HepG2 (cell line): ENCODE data around the gene GADD45B. TPM values are rescaled to one million over a fixed set of nuclear protein-coding genes. Genes with fewer than 3 reads are reported as not detected.

Experiments used
- ATAC-seq: fragments of 200-7000 bp; cut with Tn5 transposase; 3 replicates; pipeline ENCODE4 v1.9.1; 2020; ENCODE audit warnings: mild to moderate bottlenecking, moderate library complexity
- BruUV-seq: library from RNA; stranded (reverse); fragments of 400-500 nt; replicated peaks from 2 replicates; lab custom pipeline; 2021; lab: Mats Ljungman, UMichigan
- CTCF ChIA-PET: fragments of 300-600 bp; formaldehyde crosslinking; extraction: SDS; loops from one replicate; lab custom pipeline; 2021; ENCODE audit warnings: low total read pairs, inconsistent platforms, low intra/inter-chr PET ratio; lab: Yijun Ruan, JAX
- POLR2A ChIA-PET: fragments of 350-600 bp; sonication (Branson Sonifier 250); formaldehyde crosslinking; loops from one replicate; lab custom pipeline; 2020; ENCODE audit warnings: antibody characterized with exemption, inconsistent platforms; lab: Yijun Ruan, JAX
- DNase-seq: peaks from one replicate; pipeline ENCODE4 v3.0.0-alpha.2; 2015; ENCODE audit warnings: low spot score
- FAIRE-seq: peaks from 3 replicates; lab custom pipeline; 2011; peaks lifted over from hg19 to GRCh38; lab: Jason Lieb, UNC
- H2AFZ ChIP-seq: one replicate; pipeline ENCODE4 v1.6.1; 2011; ENCODE audit warnings: low read length, inconsistent platforms
- H3K27ac ChIP-seq: fragments of 300-600 bp; 3 replicates; pipeline ENCODE4 v1.8.0; 2011; ENCODE audit warnings: mixed run types, mild to moderate bottlenecking, mixed read lengths, low read length, inconsistent platforms; ENCODE audit not compliant: insufficient read depth; ENCODE audit errors: extremely low read length
- H3K27me3 ChIP-seq, 2 experiments: fragments of 200-600 bp in 1 of 2; 2 replicates in 1 of 2; 3 replicates in 1 of 2; pipeline versions ENCODE4 v1.6.0 to v1.8.0; 2011; ENCODE audit warnings: low read length in 2 of 2, mild to moderate bottlenecking in 2 of 2, moderate library complexity in 2 of 2, inconsistent platforms in 1 of 2; ENCODE audit not compliant: insufficient read depth in 2 of 2, control insufficient read depth in 1 of 2
- H3K36me3 ChIP-seq, 2 experiments: fragments of 200-600 bp in 1 of 2; replicated peaks in 1 of 2; 2 replicates in 1 of 2; 3 replicates in 1 of 2; pipeline versions ENCODE4 v1.5.1 to v1.8.0; 2011; ENCODE audit warnings: low read length in 2 of 2, inconsistent platforms in 1 of 2; ENCODE audit not compliant: insufficient read depth in 2 of 2, control insufficient read depth in 1 of 2
- H3K4me1 ChIP-seq: 2 replicates; pipeline ENCODE4 v1.5.1; 2012; ENCODE audit warnings: low read length, inconsistent platforms; ENCODE audit not compliant: insufficient read depth
- H3K4me2 ChIP-seq: 2 replicates; pipeline ENCODE4 v1.6.0; 2011; ENCODE audit warnings: low read depth, low read length, inconsistent platforms
- H3K4me3 ChIP-seq, 3 experiments: fragments of 200-600 bp in 1 of 3; sonication (generic), shearing (Covaris generic) in 1 of 3; replicated peaks in 1 of 3; 2 replicates each; pipeline ENCODE4 v1.5.1; 2011 to 2016; ENCODE audit warnings: low read length in 3 of 3, inconsistent platforms in 2 of 3, low read depth in 2 of 3, mild to moderate bottlenecking in 2 of 3, control low read depth in 1 of 3, mixed read lengths in 1 of 3; ENCODE audit not compliant: insufficient read depth in 1 of 3
- H3K79me2 ChIP-seq: one replicate; pipeline ENCODE4 v1.6.1; 2011; ENCODE audit warnings: low read length, inconsistent platforms; ENCODE audit not compliant: insufficient read depth
- H3K9ac ChIP-seq: 2 replicates; pipeline ENCODE4 v1.6.0; 2011; ENCODE audit warnings: mild to moderate bottlenecking, low read depth, low read length, inconsistent platforms; ENCODE audit not compliant: insufficient read depth
- H3K9me3 ChIP-seq: 2 replicates; pipeline ENCODE4 v1.5.1; 2012; ENCODE audit warnings: mild to moderate bottlenecking, low read length
- H4K20me1 ChIP-seq: 2 replicates; pipeline ENCODE4 v1.6.0; 2011; ENCODE audit warnings: inconsistent platforms, mild to moderate bottlenecking, low read length, moderate library complexity; ENCODE audit not compliant: insufficient read depth
- HDAC2 ChIP-seq: sonication (generic); formaldehyde crosslinking; IDR thresholded peaks from 2 replicates; pipeline ENCODE4 v1.4.0; 2020; ENCODE audit warnings: missing genetic modification reagents
- NR2F1 ChIP-seq, 2 experiments: fragments of 450-650 bp in 1 of 2; formaldehyde crosslinking in 1 of 2; IDR thresholded peaks; 2 replicates each; pipeline versions ENCODE4 v1.5.0 to v1.6.1; 2016 to 2020; ENCODE audit warnings: mild to moderate bottlenecking in 1 of 2, missing compliant biosample characterization in 1 of 2, missing genetic modification reagents in 1 of 2, moderate library complexity in 1 of 2
- PAF1 ChIP-seq: IDR thresholded peaks from 2 replicates; pipeline ENCODE4 v1.6.1; 2016; ENCODE audit warnings: missing genetic modification reagents, missing compliant biosample characterization
- POLR2A ChIP-seq, 2 experiments: IDR thresholded peaks; 2 replicates each; pipeline ENCODE4 v1.6.1; 2011; ENCODE audit warnings: low read depth in 2 of 2, low read length in 2 of 2, mild to moderate bottlenecking in 1 of 2, moderate library complexity in 1 of 2; ENCODE audit not compliant: insufficient read depth in 1 of 2
- SAFB2 ChIP-seq: sonication (generic); formaldehyde crosslinking; IDR thresholded peaks from 2 replicates; pipeline ENCODE4 v1.5.1; 2020; ENCODE audit warnings: missing genetic modification reagents, low read depth, mild to moderate bottlenecking, borderline replicate concordance
- ZNF30 ChIP-seq: sonication (generic); formaldehyde crosslinking; IDR thresholded peaks from 2 replicates; pipeline ENCODE4 v1.5.0; 2020; ENCODE audit warnings: mild to moderate bottlenecking, missing genetic modification reagents
- WGBS: methylation state at CpG from one replicate; pipeline ENCODE4 v1.1.6; 2017; ENCODE audit warnings: low lambda C conversion rate; 5-methylcytosine and 5-hydroxymethylcytosine counted together
- in situ Hi-C: cut with HindIII; loops from 2 replicates; pipeline ENCODE4 v1.10.0; 2017; ENCODE audit warnings: low pct_unique_long_range_greater_than_20kb; ENCODE audit not compliant: extremely low pct_ligation_motif_present
- intact Hi-C: fragments of 100-400 bp; cut with micrococcal nuclease; formaldehyde crosslinking; loops from one replicate; pipeline ENCODE4 v1.10.0; 2022; ENCODE audit not compliant: unreplicated experiment
- polyA plus RNA-seq, 8 experiments: library from polyadenylated mRNA; depleted of rRNA in 3 of 8; stranded (reverse) in 7 of 8; unstranded in 1 of 8; fragments of >200 nt; fragmentation: Illumina TruSeq in 4 of 8; extraction: Trizol in 4 of 8; gene quantifications; 2 replicates each; pipeline versions ENCODE4 v1.2.1 to v1.2.3, GENCODE V29; 2011 to 2016; ENCODE audit warnings: low read depth in 4 of 8, missing spikeins in 1 of 8, mixed read lengths in 1 of 8; ENCODE audit not compliant: insufficient read depth in 1 of 8
- total RNA-seq, 5 experiments: library from RNA; depleted of rRNA; stranded (reverse); fragments of >200 nt; fragmentation: Illumina TruSeq; extraction: Trizol; gene quantifications; 2 replicates each; pipeline ENCODE4 v1.2.3, GENCODE V29; 2016; ENCODE audit warnings: low read depth in 1 of 5
- TF ChIP-seq, protein P1 (sequence below): IDR thresholded peaks from 2 replicates; pipeline ENCODE4 v1.6.1; 2012; ENCODE audit warnings: low read length, improper control_type of control experiment
- TF ChIP-seq, protein P2 (sequence below): sonication (generic); formaldehyde crosslinking; conservative IDR thresholded peaks from 2 replicates; pipeline ENCODE4 v1.4.0; 2020; ENCODE audit warnings: missing genetic modification reagents
- TF ChIP-seq, protein P3 (sequence below): sonication (generic); formaldehyde crosslinking; IDR thresholded peaks from 2 replicates; pipeline ENCODE4 v1.9.0; 2021; ENCODE audit warnings: missing genetic modification reagents, mild to moderate bottlenecking, borderline replicate concordance
- TF ChIP-seq, protein P4 (sequence below): IDR thresholded peaks from 2 replicates; pipeline ENCODE4 v1.6.1; 2016; ENCODE audit warnings: missing compliant biosample characterization, missing genetic modification reagents, borderline replicate concordance
- TF ChIP-seq, protein P5 (sequence below): IDR thresholded peaks from 2 replicates; pipeline ENCODE4 v1.6.1; 2016; ENCODE audit warnings: mild to moderate bottlenecking
- TF ChIP-seq, protein P6 (sequence below): sonication (generic); formaldehyde crosslinking; IDR thresholded peaks from 2 replicates; pipeline ENCODE4 v1.8.0; 2022; ENCODE audit warnings: missing genetic modification reagents, mild to moderate bottlenecking, borderline replicate concordance

The GADD45B gene
- total and polyA plus RNA-seq, 2 of the 13 experiments (the other 11 are each of a cell fraction or from before 2014, with no cell fraction given) = 4.6 to 34.1 TPM

DNA sequence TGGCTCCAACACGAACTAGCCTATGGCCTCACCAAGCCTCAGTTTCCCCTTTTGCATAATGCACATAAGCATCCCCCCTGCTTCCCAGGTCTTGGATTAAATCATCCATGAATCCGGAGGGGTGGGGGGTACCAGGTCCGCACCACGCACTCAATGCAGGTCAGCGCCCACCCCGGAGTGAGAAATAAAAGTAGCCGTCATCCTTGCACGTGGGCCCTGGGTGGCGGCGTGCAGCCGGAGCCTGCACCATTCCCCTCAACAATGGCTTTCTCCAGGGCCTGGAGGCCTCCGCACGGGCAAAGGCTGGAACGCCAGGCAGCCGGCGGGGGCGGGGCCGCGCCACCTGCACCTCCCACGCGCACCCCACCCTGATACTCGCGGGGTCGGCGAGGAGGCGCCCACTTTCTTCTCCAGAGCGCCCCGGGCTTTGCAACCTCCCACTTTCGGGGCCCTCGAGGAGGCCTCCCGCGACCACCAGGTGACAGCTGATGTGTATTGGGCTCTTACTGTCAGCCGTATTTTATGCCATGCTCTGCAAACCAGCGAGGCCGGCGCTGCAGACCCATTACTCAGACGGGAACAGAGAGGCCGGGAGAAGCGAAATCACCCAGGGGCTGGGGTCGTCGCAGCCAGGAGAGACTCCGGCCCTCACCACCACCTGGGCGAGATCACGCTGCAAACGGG, 767 bp upstream of the GADD45B start:
- FAIRE-seq (no peak), ATAC-seq (peak; percentile 49), DNase-seq (no peak)
- no peak overlapping the region for H2AFZ ChIP-seq
- H3K9ac ChIP-seq = peak overlapping the region; percentile 54
- peak overlapping the region; percentile 47 for H3K27ac ChIP-seq
- no peaks in the 10 kb centered on the region; a peak in 2 of 5 replicates for H3K27me3 ChIP-seq
- peaks cover 28% of the 10 kb centered on the region; the same call in 1 of the 2 replicates for H4K20me1 ChIP-seq
- no peaks in the 10 kb centered on the region for H3K9me3 ChIP-seq
- POLR2A ChIA-PET = interaction anchor here (0.6 to 5.9 kb wide), 56 partner anchors 9 to 1287 kb away, joined by 3 to 199 read pairs (median 10); partner anchors contain the start of genes LMNB2, MRPL54, TIMM13 and ZNF556
- intact Hi-C loops = loop anchor here (1.0 to 5.0 kb wide), 3 partner anchors 52 to 104 kb away; no protein-coding TSS in a partner anchor
- H3K4me2 ChIP-seq = peak overlapping the region; percentile 99
- peaks cover 33% of the 10 kb centered on the region for H3K4me1 ChIP-seq
- no TSS peak for BruUV-seq
- WGBS = 0% methylated on average over 9 of the region's 45 CpGs
- in situ Hi-C loops = loop anchor here (5.0 kb wide), 2 partner anchors 67 to 137 kb away; no protein-coding TSS in a partner anchor
- H3K4me3 ChIP-seq = peak overlapping the region; percentile 40 to 72 (median 64)
- CTCF ChIA-PET = interaction anchor here (1.4 to 3.1 kb wide), 2 partner anchors 104 to 137 kb away, joined by 23 to 39 read pairs; no protein-coding TSS in a partner anchor
- peaks cover 14% of the 10 kb centered on the region for H3K79me2 ChIP-seq
- H3K36me3 ChIP-seq = no peaks in the 10 kb centered on the region; a peak in 1 of 5 replicates
- no peak for TF ChIP-seq ZNF30 (CRISPR knock-in tag)
- TF ChIP-seq, protein P1, sequence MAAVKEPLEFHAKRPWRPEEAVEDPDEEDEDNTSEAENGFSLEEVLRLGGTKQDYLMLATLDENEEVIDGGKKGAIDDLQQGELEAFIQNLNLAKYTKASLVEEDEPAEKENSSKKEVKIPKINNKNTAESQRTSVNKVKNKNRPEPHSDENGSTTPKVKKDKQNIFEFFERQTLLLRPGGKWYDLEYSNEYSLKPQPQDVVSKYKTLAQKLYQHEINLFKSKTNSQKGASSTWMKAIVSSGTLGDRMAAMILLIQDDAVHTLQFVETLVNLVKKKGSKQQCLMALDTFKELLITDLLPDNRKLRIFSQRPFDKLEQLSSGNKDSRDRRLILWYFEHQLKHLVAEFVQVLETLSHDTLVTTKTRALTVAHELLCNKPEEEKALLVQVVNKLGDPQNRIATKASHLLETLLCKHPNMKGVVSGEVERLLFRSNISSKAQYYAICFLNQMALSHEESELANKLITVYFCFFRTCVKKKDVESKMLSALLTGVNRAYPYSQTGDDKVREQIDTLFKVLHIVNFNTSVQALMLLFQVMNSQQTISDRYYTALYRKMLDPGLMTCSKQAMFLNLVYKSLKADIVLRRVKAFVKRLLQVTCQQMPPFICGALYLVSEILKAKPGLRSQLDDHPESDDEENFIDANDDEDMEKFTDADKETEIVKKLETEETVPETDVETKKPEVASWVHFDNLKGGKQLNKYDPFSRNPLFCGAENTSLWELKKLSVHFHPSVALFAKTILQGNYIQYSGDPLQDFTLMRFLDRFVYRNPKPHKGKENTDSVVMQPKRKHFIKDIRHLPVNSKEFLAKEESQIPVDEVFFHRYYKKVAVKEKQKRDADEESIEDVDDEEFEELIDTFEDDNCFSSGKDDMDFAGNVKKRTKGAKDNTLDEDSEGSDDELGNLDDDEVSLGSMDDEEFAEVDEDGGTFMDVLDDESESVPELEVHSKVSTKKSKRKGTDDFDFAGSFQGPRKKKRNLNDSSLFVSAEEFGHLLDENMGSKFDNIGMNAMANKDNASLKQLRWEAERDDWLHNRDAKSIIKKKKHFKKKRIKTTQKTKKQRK = no peak
- TF ChIP-seq, protein P2, sequence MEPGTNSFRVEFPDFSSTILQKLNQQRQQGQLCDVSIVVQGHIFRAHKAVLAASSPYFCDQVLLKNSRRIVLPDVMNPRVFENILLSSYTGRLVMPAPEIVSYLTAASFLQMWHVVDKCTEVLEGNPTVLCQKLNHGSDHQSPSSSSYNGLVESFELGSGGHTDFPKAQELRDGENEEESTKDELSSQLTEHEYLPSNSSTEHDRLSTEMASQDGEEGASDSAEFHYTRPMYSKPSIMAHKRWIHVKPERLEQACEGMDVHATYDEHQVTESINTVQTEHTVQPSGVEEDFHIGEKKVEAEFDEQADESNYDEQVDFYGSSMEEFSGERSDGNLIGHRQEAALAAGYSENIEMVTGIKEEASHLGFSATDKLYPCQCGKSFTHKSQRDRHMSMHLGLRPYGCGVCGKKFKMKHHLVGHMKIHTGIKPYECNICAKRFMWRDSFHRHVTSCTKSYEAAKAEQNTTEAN (CRISPR knock-in tag) = no peak
- TF ChIP-seq, protein P3, sequence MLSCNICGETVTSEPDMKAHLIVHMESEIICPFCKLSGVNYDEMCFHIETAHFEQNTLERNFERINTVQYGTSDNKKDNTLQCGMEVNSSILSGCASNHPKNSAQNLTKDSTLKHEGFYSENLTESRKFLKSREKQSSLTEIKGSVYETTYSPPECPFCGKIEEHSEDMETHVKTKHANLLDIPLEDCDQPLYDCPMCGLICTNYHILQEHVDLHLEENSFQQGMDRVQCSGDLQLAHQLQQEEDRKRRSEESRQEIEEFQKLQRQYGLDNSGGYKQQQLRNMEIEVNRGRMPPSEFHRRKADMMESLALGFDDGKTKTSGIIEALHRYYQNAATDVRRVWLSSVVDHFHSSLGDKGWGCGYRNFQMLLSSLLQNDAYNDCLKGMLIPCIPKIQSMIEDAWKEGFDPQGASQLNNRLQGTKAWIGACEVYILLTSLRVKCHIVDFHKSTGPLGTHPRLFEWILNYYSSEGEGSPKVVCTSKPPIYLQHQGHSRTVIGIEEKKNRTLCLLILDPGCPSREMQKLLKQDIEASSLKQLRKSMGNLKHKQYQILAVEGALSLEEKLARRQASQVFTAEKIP (CRISPR knock-in tag) = no peak
- no peak for TF ChIP-seq POLR2A (IDR thresholded peaks at IDR 0.05; ENCODE audit: insufficient read depth in 1 of 2, low read depth in 2 of 2, low read length in 2 of 2)
- TF ChIP-seq, protein P4, sequence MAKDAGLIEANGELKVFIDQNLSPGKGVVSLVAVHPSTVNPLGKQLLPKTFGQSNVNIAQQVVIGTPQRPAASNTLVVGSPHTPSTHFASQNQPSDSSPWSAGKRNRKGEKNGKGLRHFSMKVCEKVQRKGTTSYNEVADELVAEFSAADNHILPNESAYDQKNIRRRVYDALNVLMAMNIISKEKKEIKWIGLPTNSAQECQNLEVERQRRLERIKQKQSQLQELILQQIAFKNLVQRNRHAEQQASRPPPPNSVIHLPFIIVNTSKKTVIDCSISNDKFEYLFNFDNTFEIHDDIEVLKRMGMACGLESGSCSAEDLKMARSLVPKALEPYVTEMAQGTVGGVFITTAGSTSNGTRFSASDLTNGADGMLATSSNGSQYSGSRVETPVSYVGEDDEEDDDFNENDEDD = no peak
- no peak for TF ChIP-seq SAFB2 (CRISPR knock-in tag)
- TF ChIP-seq PAF1 = no peak
- no peak for TF ChIP-seq NR2F1 (CRISPR knock-in tag; IDR thresholded peaks at IDR 0.05)
- TF ChIP-seq, protein P5, sequence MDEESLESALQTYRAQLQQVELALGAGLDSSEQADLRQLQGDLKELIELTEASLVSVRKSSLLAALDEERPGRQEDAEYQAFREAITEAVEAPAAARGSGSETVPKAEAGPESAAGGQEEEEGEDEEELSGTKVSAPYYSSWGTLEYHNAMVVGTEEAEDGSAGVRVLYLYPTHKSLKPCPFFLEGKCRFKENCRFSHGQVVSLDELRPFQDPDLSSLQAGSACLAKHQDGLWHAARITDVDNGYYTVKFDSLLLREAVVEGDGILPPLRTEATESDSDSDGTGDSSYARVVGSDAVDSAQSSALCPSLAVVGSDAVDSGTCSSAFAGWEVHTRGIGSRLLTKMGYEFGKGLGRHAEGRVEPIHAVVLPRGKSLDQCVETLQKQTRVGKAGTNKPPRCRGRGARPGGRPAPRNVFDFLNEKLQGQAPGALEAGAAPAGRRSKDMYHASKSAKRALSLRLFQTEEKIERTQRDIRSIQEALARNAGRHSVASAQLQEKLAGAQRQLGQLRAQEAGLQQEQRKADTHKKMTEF (CRISPR knock-in tag) = no peak; the same call in 1 of the 2 replicates
- TF ChIP-seq, protein P6, sequence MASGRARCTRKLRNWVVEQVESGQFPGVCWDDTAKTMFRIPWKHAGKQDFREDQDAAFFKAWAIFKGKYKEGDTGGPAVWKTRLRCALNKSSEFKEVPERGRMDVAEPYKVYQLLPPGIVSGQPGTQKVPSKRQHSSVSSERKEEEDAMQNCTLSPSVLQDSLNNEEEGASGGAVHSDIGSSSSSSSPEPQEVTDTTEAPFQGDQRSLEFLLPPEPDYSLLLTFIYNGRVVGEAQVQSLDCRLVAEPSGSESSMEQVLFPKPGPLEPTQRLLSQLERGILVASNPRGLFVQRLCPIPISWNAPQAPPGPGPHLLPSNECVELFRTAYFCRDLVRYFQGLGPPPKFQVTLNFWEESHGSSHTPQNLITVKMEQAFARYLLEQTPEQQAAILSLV (CRISPR knock-in tag) = no peak
- peak; percentile 79 for TF ChIP-seq HDAC2
